ENCODE measurements around the gene SLC2A4RG. TPM values are rescaled to one million over a fixed set of nuclear protein-coding genes. Genes with fewer than 3 reads are reported as not detected.

Gene SLC2A4RG
- total and polyA plus RNA-seq, 10 donors = 27.5 to 107 (median 64.3) TPM

GRCh38 chr20:63791497-63792156 lies 52.1 kb downstream of the SLC2A4RG start:
- no peak for DNase-seq
- Histone ChIP-seq H3K9me3 (no peaks in the 10 kb centered on the region), H3K4me1 (peaks cover 18 to 86% (median 59%) of the 10 kb centered on the region in 6 donors), H3K36me3 (peaks cover 0 to 14% (median 5%) of the 10 kb centered on the region in 6 donors), H3K4me3 (no peak overlapping the region), H3K27me3 (replicated peaks in 1 of 7) (peaks cover 0 to 14% (median 0%) of the 10 kb centered on the region in 7 donors), H3K27ac (peak overlapping the region; percentile 29 to 83 (median 76))
- intact Hi-C loops (cut with DNase I; ENCODE audit: low total_unique reads) = no loop called here
- TF ChIP-seq POLR2A (IDR thresholded peaks at IDR 0.05) (no peak), POLR2AphosphoS5 (IDR thresholded peaks at IDR 0.05) (peak in 2 of 3 donors; percentile 39 to 44)
- TF ChIP-seq, protein P1, sequence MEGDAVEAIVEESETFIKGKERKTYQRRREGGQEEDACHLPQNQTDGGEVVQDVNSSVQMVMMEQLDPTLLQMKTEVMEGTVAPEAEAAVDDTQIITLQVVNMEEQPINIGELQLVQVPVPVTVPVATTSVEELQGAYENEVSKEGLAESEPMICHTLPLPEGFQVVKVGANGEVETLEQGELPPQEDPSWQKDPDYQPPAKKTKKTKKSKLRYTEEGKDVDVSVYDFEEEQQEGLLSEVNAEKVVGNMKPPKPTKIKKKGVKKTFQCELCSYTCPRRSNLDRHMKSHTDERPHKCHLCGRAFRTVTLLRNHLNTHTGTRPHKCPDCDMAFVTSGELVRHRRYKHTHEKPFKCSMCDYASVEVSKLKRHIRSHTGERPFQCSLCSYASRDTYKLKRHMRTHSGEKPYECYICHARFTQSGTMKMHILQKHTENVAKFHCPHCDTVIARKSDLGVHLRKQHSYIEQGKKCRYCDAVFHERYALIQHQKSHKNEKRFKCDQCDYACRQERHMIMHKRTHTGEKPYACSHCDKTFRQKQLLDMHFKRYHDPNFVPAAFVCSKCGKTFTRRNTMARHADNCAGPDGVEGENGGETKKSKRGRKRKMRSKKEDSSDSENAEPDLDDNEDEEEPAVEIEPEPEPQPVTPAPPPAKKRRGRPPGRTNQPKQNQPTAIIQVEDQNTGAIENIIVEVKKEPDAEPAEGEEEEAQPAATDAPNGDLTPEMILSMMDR (IDR thresholded peaks at IDR 0.05 in 8 of 11, conservative IDR thresholded peaks at IDR 0.05 in 3 of 11) = no peak
- 53 to 74% (median 68%) methylated on average over 23 of the region's 23 CpGs for WGBS, 5 donors

DNA sequence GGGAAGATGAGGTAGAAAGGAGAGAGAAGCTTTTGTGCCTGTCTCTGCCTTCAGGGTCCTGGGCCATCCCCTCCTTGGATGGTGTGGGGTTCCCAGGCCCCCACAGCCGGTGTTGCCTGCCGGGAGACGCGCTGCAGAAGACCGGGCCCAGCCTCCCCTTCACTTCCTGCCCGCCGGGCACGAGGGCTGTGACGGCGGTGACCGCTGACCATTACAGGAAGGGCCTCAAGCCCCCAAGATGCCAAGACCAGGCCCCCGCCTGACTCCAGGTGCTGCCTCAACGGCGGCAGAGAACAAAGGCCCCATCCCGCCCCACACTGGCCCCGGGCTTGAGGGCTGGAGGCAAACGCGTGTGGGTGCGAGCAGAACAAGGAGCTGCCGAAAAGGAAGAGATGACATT lies 53.3 kb downstream of the SLC2A4RG start:
- H3K9me3 ChIP-seq = no peaks in the 10 kb centered on the region
- no peak overlapping the region for H3K4me3 ChIP-seq
- peak overlapping the region; percentile 42 to 83 (median 71) for H3K27ac ChIP-seq
- peaks cover 10 to 74% (median 49%) of the 10 kb centered on the region in 6 donors for H3K4me1 ChIP-seq
- intact Hi-C loops (cut with DNase I; ENCODE audit: low total_unique reads) = no loop called here
- H3K36me3 ChIP-seq = peaks cover 0 to 14% (median 5%) of the 10 kb centered on the region in 6 donors
- peaks cover 0 to 14% (median 0%) of the 10 kb centered on the region in 7 donors for H3K27me3 ChIP-seq (replicated peaks in 1 of 7)
- TF ChIP-seq POLR2A (IDR thresholded peaks at IDR 0.05) (no peak), POLR2AphosphoS5 (IDR thresholded peaks at IDR 0.05) (peak in 2 of 3 donors; percentile 32 to 68)
- DNase-seq = no peak
- WGBS, 5 donors = 51 to 83% (median 71%) methylated on average over 8 to 20 of the region's 20 CpGs

Small RNAs within 50 kb of the gene (small RNA-seq; reads per million reads assigned to genes)
- gene LIME1 = 0 to 0.62 (median 0.03) reads per million in 4 donors
- 0 reads per million in 4 donors for gene TNFRSF6B

Other genes with a start within 250 kb of the SLC2A4RG start
- gene EEF1A2, start 240.7 kb upstream of the SLC2A4RG start, total RNA-seq = 1 to 10 TPM in 3 of 7 donors, under 1 TPM in 4; 0.39 to 1.4 (median 0.54) TPM
- under 1 TPM; 0.48 to 0.57 (median 0.53) TPM for gene EEF1A2, start 240.7 kb upstream of the SLC2A4RG start, polyA plus RNA-seq
- 100 to 1,000 TPM in 4 of 7 donors, 10 to 100 TPM in 3; 68.8 to 167 (median 105) TPM for gene PPDPF, start 219.0 kb upstream of the SLC2A4RG start, total RNA-seq
- gene PPDPF, start 219.0 kb upstream of the SLC2A4RG start, polyA plus RNA-seq = 100 to 1,000 TPM; 123 to 275 (median 186) TPM
- 1 to 10 TPM in 1 of 7 donors, under 1 TPM in 6; 0.20 to 1.0 (median 0.77) TPM for gene PTK6, start 202.4 kb upstream of the SLC2A4RG start, total RNA-seq
- under 1 TPM; 0.55 to 0.72 (median 0.64) TPM for gene PTK6, start 202.4 kb upstream of the SLC2A4RG start, polyA plus RNA-seq
- 1 to 10 TPM in 4 of 7 donors, under 1 TPM in 1, not detected in 2; 0.46 to 1.5 (median 1.2) TPM for gene SRMS, start 192.0 kb upstream of the SLC2A4RG start, total RNA-seq
- gene SRMS, start 192.0 kb upstream of the SLC2A4RG start, polyA plus RNA-seq = under 1 TPM; 0.07 to 0.19 (median 0.12) TPM
- gene FNDC11, start 185.6 kb upstream of the SLC2A4RG start, total RNA-seq = 1 to 10 TPM in 4 of 7 donors, under 1 TPM in 3; 0.33 to 2.0 (median 1.0) TPM
- 1 to 10 TPM in 1 of 3 donors, under 1 TPM in 2; 0.91 to 1.8 (median 0.98) TPM for gene FNDC11, start 185.6 kb upstream of the SLC2A4RG start, polyA plus RNA-seq
- 100 to 1,000 TPM in 1 of 7 donors, 10 to 100 TPM in 6; 56.5 to 120 (median 66.0) TPM for gene HELZ2, start 165.5 kb upstream of the SLC2A4RG start, total RNA-seq
- gene HELZ2, start 165.5 kb upstream of the SLC2A4RG start, polyA plus RNA-seq = 10 to 100 TPM in 1 of 3 donors, 1 to 10 TPM in 2; 4.3 to 21.2 (median 5.7) TPM
- 10 to 100 TPM; 11.1 to 15.0 (median 13.9) TPM for gene GMEB2, start 112.7 kb upstream of the SLC2A4RG start, total RNA-seq
- gene GMEB2, start 112.7 kb upstream of the SLC2A4RG start, polyA plus RNA-seq = 10 to 100 TPM in 2 of 3 donors, 1 to 10 TPM in 1; 8.6 to 12.9 (median 10.4) TPM
- gene STMN3, start 86.4 kb upstream of the SLC2A4RG start, total RNA-seq = 10 to 100 TPM; 16.1 to 57.0 (median 44.0) TPM
- gene STMN3, start 86.4 kb upstream of the SLC2A4RG start, polyA plus RNA-seq = 10 to 100 TPM; 21.2 to 38.9 (median 24.6) TPM
- 10 to 100 TPM; 36.4 to 49.8 (median 43.2) TPM for gene RTEL1, start 81.5 kb upstream of the SLC2A4RG start, total RNA-seq
- 10 to 100 TPM in 2 of 3 donors, 1 to 10 TPM in 1; 7.3 to 23.1 (median 19.1) TPM for gene RTEL1, start 81.5 kb upstream of the SLC2A4RG start, polyA plus RNA-seq
- gene TNFRSF6B, start 43.1 kb upstream of the SLC2A4RG start, total RNA-seq = 100 to 1,000 TPM in 1 of 7 donors, 10 to 100 TPM in 5, 1 to 10 TPM in 1; 8.9 to 104 (median 41.0) TPM
- 10 to 100 TPM; 12.3 to 28.1 (median 23.8) TPM for gene TNFRSF6B, start 43.1 kb upstream of the SLC2A4RG start, polyA plus RNA-seq
- gene ARFRP1, start 31.8 kb upstream of the SLC2A4RG start, total RNA-seq = 10 to 100 TPM; 36.7 to 84.2 (median 60.8) TPM
- gene ARFRP1, start 31.8 kb upstream of the SLC2A4RG start, polyA plus RNA-seq = 100 to 1,000 TPM in 1 of 3 donors, 10 to 100 TPM in 2; 64.5 to 118 (median 83.8) TPM
- 10 to 100 TPM; 23.6 to 45.7 (median 38.1) TPM for gene ZGPAT, start 31.7 kb upstream of the SLC2A4RG start, total RNA-seq
- 10 to 100 TPM; 27.6 to 72.8 (median 50.0) TPM for gene ZGPAT, start 31.7 kb upstream of the SLC2A4RG start, polyA plus RNA-seq
- 10 to 100 TPM; 24.0 to 93.4 (median 39.0) TPM for gene LIME1, start 3.1 kb upstream of the SLC2A4RG start, total RNA-seq
- gene LIME1, start 3.1 kb upstream of the SLC2A4RG start, polyA plus RNA-seq = 10 to 100 TPM; 56.2 to 96.6 (median 80.4) TPM
- gene ZBTB46, start 91.5 kb downstream of the SLC2A4RG start, total RNA-seq = 10 to 100 TPM; 27.6 to 76.5 (median 35.9) TPM
- 10 to 100 TPM in 1 of 3 donors, 1 to 10 TPM in 2; 3.6 to 14.7 (median 4.7) TPM for gene ZBTB46, start 91.5 kb downstream of the SLC2A4RG start, polyA plus RNA-seq
- not detected for gene ABHD16B, start 121.7 kb downstream of the SLC2A4RG start, total RNA-seq
- under 1 TPM; 0.49 to 0.86 (median 0.57) TPM for gene ABHD16B, start 121.7 kb downstream of the SLC2A4RG start, polyA plus RNA-seq
- gene TPD52L2, start 125.5 kb downstream of the SLC2A4RG start, total RNA-seq = 100 to 1,000 TPM in 1 of 7 donors, 10 to 100 TPM in 6; 66.3 to 102 (median 92.1) TPM
- gene TPD52L2, start 125.5 kb downstream of the SLC2A4RG start, polyA plus RNA-seq = 10 to 100 TPM; 60.2 to 94.6 (median 63.5) TPM
- gene DNAJC5, start 155.3 kb downstream of the SLC2A4RG start, total RNA-seq = 10 to 100 TPM; 47.5 to 83.1 (median 65.4) TPM
- 10 to 100 TPM; 12.7 to 32.3 (median 15.2) TPM for gene DNAJC5, start 155.3 kb downstream of the SLC2A4RG start, polyA plus RNA-seq
- gene UCKL1, start 216.6 kb downstream of the SLC2A4RG start, total RNA-seq = 10 to 100 TPM; 34.2 to 52.2 (median 47.1) TPM
- 10 to 100 TPM; 36.0 to 68.0 (median 62.7) TPM for gene UCKL1, start 216.6 kb downstream of the SLC2A4RG start, polyA plus RNA-seq
- 10 to 100 TPM in 6 of 7 donors, 1 to 10 TPM in 1; 9.5 to 21.8 (median 12.8) TPM for gene ZNF512B, start 230.2 kb downstream of the SLC2A4RG start, total RNA-seq
- gene ZNF512B, start 230.2 kb downstream of the SLC2A4RG start, polyA plus RNA-seq = 10 to 100 TPM in 1 of 3 donors, 1 to 10 TPM in 2; 3.4 to 12.0 (median 3.8) TPM
- 10 to 100 TPM in 3 of 7 donors, 1 to 10 TPM in 4; 6.0 to 13.8 (median 8.9) TPM for gene SAMD10, start 239.9 kb downstream of the SLC2A4RG start, total RNA-seq
- 10 to 100 TPM in 1 of 3 donors, 1 to 10 TPM in 2; 5.9 to 10.1 (median 6.1) TPM for gene SAMD10, start 239.9 kb downstream of the SLC2A4RG start, polyA plus RNA-seq
- gene PRPF6, start 241.4 kb downstream of the SLC2A4RG start, total RNA-seq = 10 to 100 TPM; 53.4 to 71.1 (median 61.6) TPM
- 10 to 100 TPM; 39.9 to 52.4 (median 41.9) TPM for gene PRPF6, start 241.4 kb downstream of the SLC2A4RG start, polyA plus RNA-seq

All from spleen (tissue), 11 donors.